IMR-90 (cell line): ENCODE results near the gene LDLRAD4.

Experiments used
- CTCF ChIP-seq: conservative IDR thresholded peaks from 2 replicates; pipeline ENCODE4 v1.5.1; 2012; ENCODE audit warnings: mild to moderate bottlenecking, low read depth, low read length, improper control_type of control experiment
- RAD21 ChIP-seq: IDR thresholded peaks from 2 replicates; pipeline ENCODE4 v1.6.1; 2012; ENCODE audit warnings: low read length, improper control_type of control experiment
- RFX5 ChIP-seq: IDR thresholded peaks from 2 replicates; pipeline ENCODE4 v1.8.0; 2012; ENCODE audit warnings: low read depth, mild to moderate bottlenecking, low read length, moderate library complexity
- USF2 ChIP-seq: fragments of 150-350 bp; IDR thresholded peaks from 2 replicates; pipeline ENCODE4 v1.6.1; 2017; ENCODE audit warnings: mild to moderate bottlenecking, antibody characterized with exemption, low read length, low read depth

- TF ChIP-seq CTCF (no peak), RAD21 (no peak), RFX5 (no peak), USF2 (no peak)
These were observed 267.0 kb downstream of the LDLRAD4 start for GRCh38 chr18:13485604-13486003.
